ENCODE data around the gene APC2. TPM values are rescaled to one million over a fixed set of nuclear protein-coding genes. Genes with fewer than 3 reads are reported as not detected.

The APC2 gene
- total RNA-seq, 1 experiment from 2014 or later: 1.4 TPM

DNA sequence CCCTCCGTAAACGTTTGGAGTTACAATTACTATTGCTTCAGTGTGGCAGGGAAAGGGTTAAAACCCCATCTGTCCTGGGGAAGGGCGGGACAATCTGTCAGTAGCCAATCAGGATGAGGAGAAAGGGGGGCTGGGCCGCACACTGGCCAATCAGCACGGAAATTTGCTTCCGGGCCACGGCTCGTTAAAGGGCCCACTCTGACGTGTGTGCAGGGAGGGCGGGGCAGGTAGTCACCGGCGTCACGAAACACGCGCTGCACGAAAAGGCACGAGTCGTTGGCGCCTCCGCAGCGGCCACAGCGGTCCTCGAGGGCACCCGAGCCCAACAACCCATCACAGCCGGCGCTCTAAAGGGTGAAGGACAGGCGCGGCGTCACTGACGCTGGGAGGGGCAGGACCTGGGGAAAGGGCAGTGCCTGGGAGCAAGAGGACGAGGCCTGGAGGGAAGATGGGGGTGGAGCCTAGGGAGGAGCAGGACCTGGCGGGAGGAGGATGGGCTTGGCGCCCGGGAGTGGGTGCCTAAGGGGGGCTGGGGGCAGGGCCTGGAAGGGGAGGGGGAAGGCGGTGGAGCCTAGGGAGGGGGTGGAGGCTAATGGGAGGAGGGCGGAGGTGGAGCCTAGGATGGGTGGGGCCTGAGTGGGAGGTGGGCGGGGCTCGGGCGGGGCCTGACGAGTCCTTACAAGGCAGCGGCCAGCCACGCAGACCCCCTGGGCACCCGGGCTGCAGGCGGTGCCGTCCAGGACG lies 58.0 kb downstream of the APC2 start:
- ChIA-PET CTCF (no interaction called here), POLR2A (ENCODE audit: unreplicated experiment) (interaction anchor here (0.6 kb wide), 1 partner anchor 196 kb away, joined by 11 read pairs; no protein-coding TSS in a partner anchor)
- ATAC-seq: peak; percentile 82
- Histone ChIP-seq H3K4me2 (ENCODE audit: low read length) (peak overlapping the region; percentile 90), H3K36me3 (ENCODE audit: low read depth, low read length) (no peaks in the 10 kb centered on the region), H3K27me3 (ENCODE audit: low read length) (no peaks in the 10 kb centered on the region), H3K27ac (ENCODE audit: low read length) (peak overlapping the region; percentile 78), H3K79me2 (ENCODE audit: low read length) (peaks cover 3% of the 10 kb centered on the region; the same call in 1 of the 2 replicates), H2AFZ (ENCODE audit: low read length) (peak overlapping the region; percentile 91), H3F3A (ENCODE audit: low read length, unreplicated experiment) (no peaks in the 10 kb centered on the region), H4K20me1 (ENCODE audit: low read length) (no peaks in the 10 kb centered on the region), H3K9ac (ENCODE audit: low read length) (peak overlapping the region; percentile 72), H3K4me1 (ENCODE audit: insufficient read depth, low read length) (peaks cover 3% of the 10 kb centered on the region; the same call in 1 of the 2 replicates), H3K4me3 (ENCODE audit: low read length) (peak overlapping the region; percentile 66), H3K9me2 (replicated peaks; ENCODE audit: low read length) (no peaks in the 10 kb centered on the region), H3K9me3 (ENCODE audit: low read length) (no peaks in the 10 kb centered on the region)
- peak; percentile 89 for DNase-seq
- no TSS peak for BruUV-seq (replicated peaks)
- TF ChIP-seq, protein P1, sequence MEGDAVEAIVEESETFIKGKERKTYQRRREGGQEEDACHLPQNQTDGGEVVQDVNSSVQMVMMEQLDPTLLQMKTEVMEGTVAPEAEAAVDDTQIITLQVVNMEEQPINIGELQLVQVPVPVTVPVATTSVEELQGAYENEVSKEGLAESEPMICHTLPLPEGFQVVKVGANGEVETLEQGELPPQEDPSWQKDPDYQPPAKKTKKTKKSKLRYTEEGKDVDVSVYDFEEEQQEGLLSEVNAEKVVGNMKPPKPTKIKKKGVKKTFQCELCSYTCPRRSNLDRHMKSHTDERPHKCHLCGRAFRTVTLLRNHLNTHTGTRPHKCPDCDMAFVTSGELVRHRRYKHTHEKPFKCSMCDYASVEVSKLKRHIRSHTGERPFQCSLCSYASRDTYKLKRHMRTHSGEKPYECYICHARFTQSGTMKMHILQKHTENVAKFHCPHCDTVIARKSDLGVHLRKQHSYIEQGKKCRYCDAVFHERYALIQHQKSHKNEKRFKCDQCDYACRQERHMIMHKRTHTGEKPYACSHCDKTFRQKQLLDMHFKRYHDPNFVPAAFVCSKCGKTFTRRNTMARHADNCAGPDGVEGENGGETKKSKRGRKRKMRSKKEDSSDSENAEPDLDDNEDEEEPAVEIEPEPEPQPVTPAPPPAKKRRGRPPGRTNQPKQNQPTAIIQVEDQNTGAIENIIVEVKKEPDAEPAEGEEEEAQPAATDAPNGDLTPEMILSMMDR (conservative IDR thresholded peaks at IDR 0.05; ENCODE audit: low read depth, low read length): no peak
- no peak for TF ChIP-seq EZH2phosphoT487 (IDR thresholded peaks at IDR 0.05; ENCODE audit: borderline replicate concordance, low read length)
- no peak for TF ChIP-seq EZH2 (IDR thresholded peaks at IDR 0.05; ENCODE audit: low read length, unreplicated experiment)
- intact Hi-C loops (cut with micrococcal nuclease): no loop called here

DNA sequence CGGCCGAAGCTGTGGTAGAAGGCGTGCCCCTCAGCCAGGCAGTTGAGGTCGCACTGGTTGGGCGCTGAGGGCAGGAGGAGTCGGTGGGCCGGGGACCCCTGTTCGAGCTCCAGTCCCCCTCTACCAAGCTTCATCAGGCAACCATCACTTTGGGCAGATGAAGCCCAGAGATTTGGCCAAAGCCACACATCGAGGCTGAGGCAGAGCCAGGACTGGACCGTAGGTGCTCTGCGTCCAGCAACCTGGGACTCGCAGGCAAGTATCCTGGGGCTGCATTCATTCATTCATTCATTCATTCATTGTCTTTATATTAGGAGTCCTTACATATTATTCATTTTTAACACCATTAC lies 58.6 kb downstream of the APC2 start:
- Histone ChIP-seq H4K20me1 (ENCODE audit: low read length) (no peaks in the 10 kb centered on the region), H3K4me3 (ENCODE audit: low read length) (0 out of 2 replicates have a peak overlapping the region, but pooled peaks have one; percentile 18), H3F3A (ENCODE audit: low read length, unreplicated experiment) (no peaks in the 10 kb centered on the region), H3K9me2 (replicated peaks; ENCODE audit: low read length) (no peaks in the 10 kb centered on the region), H3K79me2 (ENCODE audit: low read length) (peaks cover 3% of the 10 kb centered on the region; the same call in 1 of the 2 replicates), H3K27me3 (ENCODE audit: low read length) (no peaks in the 10 kb centered on the region), H3K9ac (ENCODE audit: low read length) (no peak overlapping the region), H3K36me3 (ENCODE audit: low read depth, low read length) (no peaks in the 10 kb centered on the region), H3K4me1 (ENCODE audit: insufficient read depth, low read length) (peaks cover 3% of the 10 kb centered on the region; the same call in 1 of the 2 replicates), H2AFZ (ENCODE audit: low read length) (no peak overlapping the region), H3K4me2 (ENCODE audit: low read length) (peak overlapping the region; percentile 34; the same call in 1 of the 2 replicates), H3K9me3 (ENCODE audit: low read length) (no peaks in the 10 kb centered on the region), H3K27ac (ENCODE audit: low read length) (no peak overlapping the region)
- POLR2A ChIA-PET (ENCODE audit: unreplicated experiment): interaction anchor here (0.6 kb wide), 1 partner anchor 196 kb away, joined by 11 read pairs; no protein-coding TSS in a partner anchor
- intact Hi-C loops (cut with micrococcal nuclease): no loop called here
- ATAC-seq: no peak
- BruUV-seq (replicated peaks): no TSS peak
- CTCF ChIA-PET: no interaction called here
- TF ChIP-seq, protein P1 (conservative IDR thresholded peaks at IDR 0.05; ENCODE audit: low read depth, low read length): no peak
- TF ChIP-seq EZH2phosphoT487 (IDR thresholded peaks at IDR 0.05; ENCODE audit: borderline replicate concordance, low read length): no peak
- no peak for TF ChIP-seq EZH2 (IDR thresholded peaks at IDR 0.05; ENCODE audit: low read length, unreplicated experiment)
- DNase-seq: no peak

Data from PC-3 (cell line).